ENCODE measurements around the gene AFF1. TPM values are rescaled to one million over a fixed set of nuclear protein-coding genes. Genes with fewer than 3 reads are reported as not detected.
A peak's percentile ranks its signal among the peaks of the same experiment; 100 is the strongest.

The AFF1 gene
- total RNA-seq, 2 experiments from 2014 or later = 68.8 to 72.0 TPM

DNA sequence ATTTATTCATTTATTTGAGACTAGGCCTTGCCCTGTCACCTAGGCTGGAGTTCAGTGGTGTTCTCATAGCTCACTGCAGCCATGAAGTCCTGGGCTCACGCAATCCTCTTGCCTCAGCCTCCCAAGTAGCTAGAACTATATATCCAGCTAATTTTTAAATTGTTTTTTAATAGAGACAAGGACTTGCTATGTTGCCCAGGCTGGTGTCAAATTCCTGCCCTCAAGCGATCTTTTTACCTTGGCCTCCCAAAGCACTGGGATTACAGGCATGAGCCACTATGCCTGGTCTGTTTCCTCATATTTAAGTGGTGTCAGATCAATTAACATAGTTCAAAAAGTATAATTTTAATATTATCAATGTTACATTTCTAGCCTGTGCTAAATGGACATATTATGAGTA, 68.5 kb downstream of the AFF1 start:
- Mint-ChIP-seq H3K36me3 (ENCODE audit: low read depth) (peaks cover 7% of the 10 kb centered on the region), H3K4me3 (no peak overlapping the region), H3K4me1 (peaks cover 37% of the 10 kb centered on the region), H3K9me3 (no peaks in the 10 kb centered on the region), H3K27ac (no peak overlapping the region), H3K27me3 (no peaks in the 10 kb centered on the region)
- ChIA-PET CTCF (no interaction called here), POLR2A (no interaction called here)
- DNase-seq = no peak

DNA sequence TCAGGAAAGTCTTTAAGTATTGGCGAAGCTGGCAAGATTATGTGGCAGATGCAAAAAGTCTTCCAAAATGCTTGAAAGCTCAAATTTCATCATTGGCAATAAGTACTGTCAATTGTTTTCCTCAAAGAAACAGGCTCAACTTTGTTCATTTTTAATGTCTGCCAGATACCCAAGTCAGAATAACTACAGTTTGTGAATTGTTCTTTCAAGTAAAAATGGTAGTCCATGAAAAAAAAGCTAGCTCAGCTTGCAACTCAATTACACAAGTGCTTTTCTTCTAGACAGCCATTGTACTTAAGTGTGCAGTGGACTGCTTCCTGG, 70.5 kb downstream of the AFF1 start:
- ChIA-PET CTCF (interaction anchor here (1.2 to 6.4 kb wide), 4 partner anchors 27 to 83 kb away, joined by 3 to 107 read pairs (median 4); partner anchors contain the start of gene AFF1), POLR2A (interaction anchor here (1.0 to 8.9 kb wide), 10 partner anchors 12 to 386 kb away, joined by 3 to 396 read pairs (median 14); partner anchors contain the start of genes AFF1, HSD17B11 and KLHL8)
- no peak for DNase-seq
- Mint-ChIP-seq H3K4me3 (peak overlapping the region; percentile 95), H3K27ac (peak overlapping the region; percentile 98), H3K27me3 (no peaks in the 10 kb centered on the region), H3K9me3 (no peaks in the 10 kb centered on the region), H3K36me3 (ENCODE audit: low read depth) (peaks cover 9% of the 10 kb centered on the region), H3K4me1 (peaks cover 43% of the 10 kb centered on the region)

DNA sequence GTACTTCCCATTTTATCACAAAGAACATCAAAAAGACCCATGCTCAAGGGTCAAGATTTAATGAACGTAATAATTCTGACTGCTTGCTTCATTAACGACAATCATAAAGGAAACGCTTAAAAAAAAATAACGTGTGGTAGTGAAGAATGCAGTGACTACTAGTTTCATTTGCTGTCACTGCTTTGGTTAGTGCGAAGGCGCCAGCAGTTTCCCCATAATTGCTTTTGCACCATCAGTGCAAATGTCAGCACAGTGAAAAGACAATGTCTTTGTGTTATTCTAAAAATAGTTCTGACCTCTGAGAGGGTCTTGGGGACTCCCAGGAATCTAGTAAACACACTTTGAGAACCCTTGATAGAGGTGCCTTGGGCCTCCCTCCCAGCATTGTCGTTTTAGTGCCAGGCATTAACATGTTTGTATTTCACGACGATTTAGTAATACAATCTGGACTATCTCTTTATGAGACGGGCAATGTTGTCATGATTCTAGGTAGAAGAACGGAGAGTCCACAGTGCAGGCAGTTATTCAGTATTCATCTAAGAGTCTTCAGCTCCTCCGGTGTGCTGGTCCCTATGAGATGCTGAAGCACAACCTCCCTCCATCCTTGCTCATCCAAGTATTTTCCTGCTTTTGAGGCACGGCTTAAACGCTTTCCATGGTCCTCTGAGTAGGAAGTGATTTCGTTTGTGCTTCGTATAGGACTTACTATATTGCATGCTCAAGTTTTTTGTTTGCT, 71.0 kb downstream of the AFF1 start:
- peak overlapping the region; percentile 98 for H3K27ac Mint-ChIP-seq
- DNase-seq = peak; percentile 52
- POLR2A ChIA-PET = interaction anchor here (0.7 to 8.9 kb wide), 25 partner anchors 8 to 461 kb away, joined by 3 to 396 read pairs (median 5); partner anchors contain the start of genes AFF1 and KLHL8
- peak overlapping the region; percentile 95 for H3K4me3 Mint-ChIP-seq
- H3K27me3 Mint-ChIP-seq = no peaks in the 10 kb centered on the region
- peaks cover 41% of the 10 kb centered on the region for H3K4me1 Mint-ChIP-seq
- H3K9me3 Mint-ChIP-seq = no peaks in the 10 kb centered on the region
- CTCF ChIA-PET = interaction anchor here (0.7 to 6.4 kb wide), 12 partner anchors 13 to 87 kb away, joined by 3 to 107 read pairs (median 3); partner anchors contain the start of gene AFF1
- H3K36me3 Mint-ChIP-seq (ENCODE audit: low read depth) = peaks cover 9% of the 10 kb centered on the region

DNA sequence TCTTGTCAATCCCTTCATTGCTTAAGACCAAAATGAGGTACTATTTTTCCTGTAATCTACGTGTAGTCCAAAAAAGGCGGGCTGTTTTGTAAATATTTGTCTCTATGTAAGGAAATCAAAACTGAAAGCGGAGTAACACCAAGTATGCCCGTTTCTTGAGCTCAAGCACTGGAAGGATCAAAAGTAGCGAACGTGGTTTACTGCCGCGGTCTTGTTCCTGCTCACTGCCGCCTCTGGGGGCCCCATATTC, 71.5 kb downstream of the AFF1 start:
- Mint-ChIP-seq H3K9me3 (no peaks in the 10 kb centered on the region), H3K4me1 (peaks cover 46% of the 10 kb centered on the region), H3K27me3 (no peaks in the 10 kb centered on the region), H3K36me3 (ENCODE audit: low read depth) (peaks cover 9% of the 10 kb centered on the region), H3K4me3 (peak overlapping the region; percentile 95), H3K27ac (peak overlapping the region; percentile 98)
- DNase-seq = no peak
- CTCF ChIA-PET = interaction anchor here (0.7 to 6.4 kb wide), 11 partner anchors 13 to 87 kb away, joined by 3 to 107 read pairs (median 3); partner anchors contain the start of gene AFF1
- POLR2A ChIA-PET = interaction anchor here (0.7 to 8.9 kb wide), 25 partner anchors 8 to 462 kb away, joined by 3 to 396 read pairs (median 5); partner anchors contain the start of genes AFF1 and KLHL8

DNA sequence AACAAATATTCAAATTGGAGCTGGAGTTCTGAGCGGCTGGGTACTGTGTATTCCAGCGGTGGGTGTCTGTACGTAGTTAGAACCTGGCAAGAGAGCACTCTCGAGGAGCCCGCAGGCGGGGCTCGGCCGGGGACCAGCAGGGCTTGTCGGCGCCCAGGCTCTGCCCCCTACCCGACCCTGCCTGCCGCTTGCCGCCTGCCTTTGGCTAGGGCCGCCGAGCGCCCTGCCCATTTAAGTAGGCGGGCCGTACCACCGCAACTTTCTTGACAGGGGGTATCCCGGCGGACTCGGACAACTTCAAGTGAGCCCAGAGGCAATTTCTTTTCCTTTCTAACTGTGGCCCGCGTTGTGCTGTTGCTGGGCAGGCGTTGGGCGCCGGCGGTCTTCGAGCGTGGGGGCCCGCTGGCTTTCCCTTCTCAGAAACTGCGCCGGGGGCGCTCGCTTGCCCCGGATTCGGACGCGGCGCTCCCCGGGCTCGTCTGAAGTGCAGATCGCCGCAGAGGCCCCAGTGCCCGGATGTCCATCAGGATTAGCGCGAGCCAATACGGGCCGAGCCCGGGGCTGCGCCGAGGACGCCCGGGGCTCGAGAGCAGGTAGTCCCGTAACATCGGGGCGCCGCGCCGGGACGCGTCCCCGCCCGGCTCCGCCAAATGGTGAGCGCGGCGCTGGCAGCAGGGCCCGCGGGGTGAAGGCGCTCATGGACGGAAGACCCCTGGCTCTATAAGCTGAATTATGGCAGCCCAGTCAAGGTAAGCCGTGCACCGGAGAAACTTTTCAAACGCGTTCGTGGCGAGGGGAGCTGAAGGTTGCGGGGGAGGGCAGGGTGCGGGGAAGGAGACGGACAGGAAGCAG, 72.1 kb downstream of the AFF1 start:
- Mint-ChIP-seq H3K36me3 (ENCODE audit: low read depth) (peaks cover 7% of the 10 kb centered on the region), H3K4me3 (peak overlapping the region; percentile 95), H3K27me3 (no peaks in the 10 kb centered on the region), H3K4me1 (peaks cover 48% of the 10 kb centered on the region), H3K27ac (peak overlapping the region; percentile 98), H3K9me3 (no peaks in the 10 kb centered on the region)
- peak; percentile 92 for DNase-seq
- CTCF ChIA-PET = interaction anchor here (0.7 to 6.4 kb wide), 11 partner anchors 14 to 87 kb away, joined by 3 to 107 read pairs (median 3); partner anchors contain the start of gene AFF1
- POLR2A ChIA-PET = interaction anchor here (0.6 to 8.9 kb wide), 31 partner anchors 8 to 463 kb away, joined by 3 to 396 read pairs (median 4); partner anchors contain the start of genes AFF1 and KLHL8

DNA sequence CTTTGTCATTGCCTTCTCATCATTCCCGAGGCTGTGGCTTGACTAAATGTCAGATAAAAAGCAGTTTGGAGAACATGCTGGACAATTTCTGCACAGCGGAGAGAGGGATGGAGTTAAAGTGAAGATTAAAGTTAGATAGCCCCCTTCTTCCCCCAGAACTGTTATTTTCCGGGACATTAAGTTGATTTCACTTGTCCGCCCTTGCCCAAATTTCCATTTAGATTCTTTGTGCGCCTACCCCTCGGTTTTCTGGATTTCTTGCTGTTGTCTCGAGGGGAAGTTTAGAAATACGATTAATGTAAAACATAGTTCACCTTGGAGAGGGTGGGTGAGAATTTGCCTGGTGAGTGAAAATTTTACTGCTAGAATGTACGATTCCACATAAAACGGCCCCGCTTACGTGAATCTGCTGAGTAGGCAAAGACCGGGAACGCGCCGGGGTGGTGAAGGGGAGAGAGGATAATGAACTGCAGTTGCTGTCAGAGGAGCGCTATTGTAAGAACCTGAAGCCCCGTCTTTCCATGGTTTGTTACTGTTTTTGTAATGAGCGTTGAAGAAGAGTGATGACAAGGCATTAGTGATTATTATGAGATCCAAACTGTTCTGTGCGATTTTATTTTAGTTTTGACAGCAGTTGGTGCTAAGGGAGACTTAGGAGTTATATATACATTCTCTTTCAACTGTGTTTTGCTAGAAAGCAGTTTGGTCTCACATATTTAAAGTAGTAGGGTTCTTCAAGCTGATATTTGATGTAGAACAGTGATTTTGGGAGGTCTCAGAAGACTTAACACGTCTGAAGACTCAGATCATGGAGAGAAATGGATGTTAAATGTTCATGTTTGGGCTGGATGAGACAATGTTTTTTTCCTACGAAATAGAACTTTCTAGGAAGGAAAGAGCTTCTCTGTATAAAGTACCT, 73.0 kb downstream of the AFF1 start:
- peak; percentile 50 for DNase-seq
- Mint-ChIP-seq H3K36me3 (ENCODE audit: low read depth) (peaks cover 7% of the 10 kb centered on the region), H3K4me3 (peak overlapping the region; percentile 95), H3K27me3 (no peaks in the 10 kb centered on the region), H3K9me3 (no peaks in the 10 kb centered on the region), H3K27ac (peak overlapping the region; percentile 98), H3K4me1 (peaks cover 56% of the 10 kb centered on the region)
- POLR2A ChIA-PET = interaction anchor here (0.6 to 8.9 kb wide), 20 partner anchors 10 to 463 kb away, joined by 3 to 396 read pairs (median 4); partner anchors contain the start of genes AFF1 and KLHL8
- CTCF ChIA-PET = interaction anchor here (0.8 to 6.4 kb wide), 5 partner anchors 37 to 85 kb away, joined by 3 to 107 read pairs (median 7); partner anchors contain the start of gene AFF1

DNA sequence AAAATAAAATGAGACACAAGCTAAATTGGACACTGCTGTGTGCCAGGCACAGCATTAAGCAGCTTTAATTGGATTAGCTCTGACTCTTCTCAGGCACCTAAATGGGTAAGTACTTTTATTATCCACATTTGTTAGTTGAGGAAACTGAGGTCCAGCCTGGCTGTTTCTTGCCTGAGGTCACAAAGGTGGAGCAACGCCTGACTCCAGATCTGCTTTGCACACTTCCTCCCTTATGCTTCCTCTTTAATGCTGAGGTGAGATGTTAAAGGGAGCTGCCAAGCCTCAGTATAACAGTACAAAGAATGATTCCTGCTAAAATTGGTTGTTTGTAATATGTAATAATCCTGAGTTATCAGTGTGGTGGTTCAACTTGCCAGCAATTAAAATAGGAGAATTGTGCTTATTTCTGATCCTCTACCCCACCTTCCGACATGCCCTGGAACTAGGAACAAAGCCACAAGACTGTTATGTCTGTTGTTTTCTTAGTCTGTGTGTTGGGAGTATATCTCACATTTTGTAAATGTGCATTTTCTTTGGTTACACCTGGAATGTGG, 74.4 kb downstream of the AFF1 start:
- H3K4me3 Mint-ChIP-seq = peak overlapping the region; percentile 56
- H3K27me3 Mint-ChIP-seq = no peaks in the 10 kb centered on the region
- H3K4me1 Mint-ChIP-seq = peaks cover 64% of the 10 kb centered on the region
- ChIA-PET POLR2A (interaction anchor here (0.6 to 8.9 kb wide), 5 partner anchors 65 to 87 kb away, joined by 3 to 396 read pairs (median 7); partner anchors contain the start of gene AFF1), CTCF (interaction anchor here (0.8 to 6.4 kb wide), 6 partner anchors 67 to 142 kb away, joined by 3 to 107 read pairs (median 5); partner anchors contain the start of gene AFF1)
- DNase-seq = no peak
- no peaks in the 10 kb centered on the region for H3K9me3 Mint-ChIP-seq
- H3K27ac Mint-ChIP-seq = peak overlapping the region; percentile 5
- peaks cover 7% of the 10 kb centered on the region for H3K36me3 Mint-ChIP-seq (ENCODE audit: low read depth)

DNA sequence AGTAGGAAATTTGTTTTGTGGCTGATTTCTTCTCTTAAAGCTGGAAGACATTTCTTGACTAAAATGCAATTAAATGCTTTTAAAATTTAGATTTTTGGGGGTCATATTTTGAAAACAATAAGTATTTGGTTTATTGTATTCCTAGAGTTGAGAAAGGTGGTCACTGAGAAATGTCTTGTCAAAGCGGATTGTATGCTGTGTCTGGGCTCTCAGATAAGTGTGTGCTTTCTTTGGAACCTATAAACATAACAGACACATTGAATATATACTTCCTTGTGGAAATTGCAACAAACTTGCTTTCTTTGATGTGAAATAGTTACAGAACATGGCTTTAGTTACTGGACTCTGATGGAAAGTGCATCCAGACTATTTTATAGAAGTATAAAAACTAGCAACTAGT, 75.4 kb downstream of the AFF1 start:
- no peak overlapping the region for H3K27ac Mint-ChIP-seq
- no peak overlapping the region for H3K4me3 Mint-ChIP-seq
- H3K27me3 Mint-ChIP-seq = no peaks in the 10 kb centered on the region
- ChIA-PET CTCF (interaction anchor here (0.7 to 6.4 kb wide), 4 partner anchors 73 to 141 kb away, joined by 3 to 107 read pairs (median 24); partner anchors contain the start of gene AFF1), POLR2A (interaction anchor here (2.5 to 8.9 kb wide), 2 partner anchors 64 to 73 kb away, joined by 7 to 396 read pairs; partner anchors contain the start of gene AFF1)
- peaks cover 67% of the 10 kb centered on the region for H3K4me1 Mint-ChIP-seq
- no peaks in the 10 kb centered on the region for H3K9me3 Mint-ChIP-seq
- DNase-seq = no peak
- peaks cover 7% of the 10 kb centered on the region for H3K36me3 Mint-ChIP-seq (ENCODE audit: low read depth)

DNA sequence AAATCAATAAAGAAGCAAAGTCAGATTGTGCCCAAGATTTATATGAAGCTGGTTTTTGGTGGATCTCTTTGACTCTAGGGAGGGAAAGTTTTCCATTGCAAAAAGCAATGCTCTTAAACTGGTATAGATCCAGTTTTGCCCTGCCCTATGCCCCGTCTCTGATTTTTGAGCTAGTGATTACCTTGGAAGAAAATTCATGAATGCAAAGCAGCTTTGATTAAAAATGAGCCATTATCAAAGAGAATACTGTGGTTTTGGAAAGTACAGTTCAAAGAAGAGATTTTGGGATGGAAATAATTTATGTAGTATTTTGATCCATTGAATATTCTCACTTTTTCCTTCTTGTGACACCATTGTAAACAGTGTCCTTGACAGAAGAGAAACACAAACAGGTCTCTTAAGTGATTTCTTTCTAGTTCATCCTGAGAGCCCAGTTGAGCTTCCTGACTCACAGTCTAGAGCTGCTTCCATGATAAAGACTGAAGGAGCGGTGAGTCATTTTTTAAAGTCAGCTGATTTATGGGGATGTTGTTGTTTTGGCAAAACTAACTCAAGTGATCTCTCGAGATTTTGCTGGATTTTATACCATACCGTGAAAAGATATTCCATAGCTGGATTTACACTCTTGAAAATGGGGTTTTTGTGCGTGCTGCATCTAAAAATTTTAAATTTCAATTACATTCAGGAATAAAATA, 76.7 kb downstream of the AFF1 start:
- POLR2A ChIA-PET = interaction anchor here (1.0 to 8.9 kb wide), 2 partner anchors 55 to 74 kb away, joined by 3 to 396 read pairs; partner anchors contain the start of gene AFF1
- no peak for DNase-seq
- H3K4me1 Mint-ChIP-seq = peaks cover 69% of the 10 kb centered on the region
- CTCF ChIA-PET = interaction anchor here (0.6 to 1.9 kb wide), 5 partner anchors 13 to 1306 kb away, joined by 3 to 6 read pairs (median 3); no protein-coding TSS in a partner anchor
- H3K27me3 Mint-ChIP-seq = no peaks in the 10 kb centered on the region
- H3K4me3 Mint-ChIP-seq = no peak overlapping the region
- H3K27ac Mint-ChIP-seq = no peak overlapping the region
- no peaks in the 10 kb centered on the region for H3K9me3 Mint-ChIP-seq
- H3K36me3 Mint-ChIP-seq (ENCODE audit: low read depth) = peaks cover 13% of the 10 kb centered on the region

DNA sequence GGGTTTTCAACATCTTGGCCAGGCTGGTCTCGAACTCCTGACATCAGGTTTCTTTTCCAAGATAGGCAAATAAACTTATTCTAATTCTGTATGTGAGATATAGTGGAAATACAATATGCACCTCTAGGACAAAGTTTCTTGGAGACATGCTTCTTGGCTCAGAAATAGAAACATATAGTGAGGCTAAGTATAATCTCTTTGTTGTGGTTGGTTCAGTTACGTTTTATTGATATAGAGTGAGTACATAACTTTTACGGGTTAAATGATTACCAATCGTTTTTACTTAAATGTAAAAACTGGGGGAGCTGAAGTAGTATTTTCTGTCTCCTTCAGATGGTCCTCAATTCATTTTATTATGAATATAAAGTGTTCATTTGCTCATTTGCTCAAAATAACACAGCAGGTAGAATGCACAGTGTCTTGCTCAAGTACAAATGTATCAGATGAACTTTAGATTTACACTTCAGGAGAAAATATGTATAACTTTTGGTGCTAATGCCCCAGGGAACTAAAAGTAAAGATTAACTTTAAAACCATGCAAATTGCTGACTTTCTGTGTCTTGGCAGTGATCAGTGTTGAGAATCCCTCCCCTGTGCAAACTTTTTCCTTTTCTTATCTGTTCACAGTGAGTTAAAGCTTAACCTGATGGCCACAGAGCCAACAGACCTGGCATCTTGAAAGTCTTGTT, 77.6 kb downstream of the AFF1 start:
- ChIA-PET POLR2A (interaction anchor here (0.6 to 8.9 kb wide), 2 partner anchors 75 to 78 kb away, joined by 3 to 396 read pairs; partner anchors contain the start of gene AFF1), CTCF (interaction anchor here (1.5 to 1.9 kb wide), 3 partner anchors 12 to 487 kb away, joined by 3 to 6 read pairs (median 4); no protein-coding TSS in a partner anchor)
- Mint-ChIP-seq H3K9me3 (no peaks in the 10 kb centered on the region), H3K4me1 (peaks cover 72% of the 10 kb centered on the region), H3K4me3 (no peak overlapping the region), H3K36me3 (ENCODE audit: low read depth) (peaks cover 13% of the 10 kb centered on the region), H3K27ac (no peak overlapping the region), H3K27me3 (no peaks in the 10 kb centered on the region)
- DNase-seq = no peak

Measured in activated CD4-positive, alpha-beta memory T cell treated with anti-CD3 and anti-CD28 coated beads, Interleukin-2, amount 10 ng/mL, durations not matched to agents 7 days and 5 days (primary cell).